AG04450 (cell line): ENCODE data around the gene TTLL11. TPM values are rescaled to one million over a fixed set of nuclear protein-coding genes. Genes with fewer than 3 reads are reported as not detected.

Experiments
- CTCF ChIA-PET: fragments of 300-600, 350-600 bp; formaldehyde crosslinking; extraction: SDS; loops from one replicate; lab custom pipeline; 2022; ENCODE audit warnings: antibody characterized with exemption, inconsistent platforms; lab: Charles Lee
- POLR2A ChIA-PET: fragments of 350-600 bp; formaldehyde crosslinking; extraction: SDS; loops from one replicate; lab custom pipeline; 2021; ENCODE audit warnings: antibody characterized with exemption, inconsistent platforms; lab: Yijun Ruan, JAX
- DNase-seq: peaks from one replicate; pipeline ENCODE4 v3.0.0-alpha.2; 2011; ENCODE audit warnings: low read depth, low spot score
- H3K27ac ChIP-seq: one replicate; pipeline ENCODE4 v1.5.1; 2012; ENCODE audit warnings: low read depth, low read length, control low read depth
- H3K27me3 ChIP-seq: one replicate; pipeline ENCODE4 v1.6.0; 2012; ENCODE audit warnings: low read length; ENCODE audit not compliant: control insufficient read depth, insufficient read depth
- H3K4me3 ChIP-seq: 2 replicates; pipeline ENCODE4 v1.5.1; 2011; ENCODE audit warnings: mild to moderate bottlenecking, low read depth, low read length, control low read depth
- H3K9me3 ChIP-seq: 2 replicates; pipeline ENCODE4 v1.5.1; 2012; ENCODE audit warnings: low read length; ENCODE audit not compliant: control insufficient read depth, insufficient read depth
- polyA plus RNA-seq: library from polyadenylated mRNA; depleted of rRNA; stranded (reverse); fragments of >200 nt; gene quantifications from 2 replicates; pipeline ENCODE4 v1.2.3, GENCODE V29; 2011
- TF ChIP-seq, protein P1 (sequence below): IDR thresholded peaks from 2 replicates; pipeline ENCODE4 v1.5.1; 2011; ENCODE audit warnings: low read depth, low read length, control low read depth, inconsistent platforms

The TTLL11 gene
- polyA plus RNA-seq, 1 experiment, result 4.6 TPM

DNA sequence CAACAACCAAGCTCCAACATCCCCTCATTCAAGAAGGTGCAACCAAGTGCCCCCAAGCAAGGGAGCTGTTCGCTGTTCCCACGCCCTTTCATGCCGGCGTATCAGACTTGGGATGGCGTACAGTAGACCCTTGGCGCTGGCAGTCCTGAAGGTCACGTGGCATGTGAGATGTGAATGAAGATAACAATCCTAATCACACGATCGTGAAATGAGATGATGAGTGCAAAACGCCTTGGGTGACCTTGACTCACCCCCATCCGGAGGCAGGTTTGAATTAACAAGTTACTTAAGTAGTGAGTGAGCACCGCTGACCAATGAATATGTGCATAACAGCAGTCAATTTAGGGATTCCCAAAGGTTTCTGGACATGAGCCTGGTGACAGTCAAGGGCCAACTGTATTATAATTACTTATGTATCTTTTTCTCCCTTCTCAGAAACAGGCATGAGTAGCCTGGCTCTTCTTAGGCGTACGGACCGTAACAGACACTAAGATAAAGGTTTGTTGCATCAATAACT is 150.2 kb downstream of the TTLL11 start:
- Histone ChIP-seq H3K4me3 (no peak overlapping the region), H3K9me3 (no peaks in the 10 kb centered on the region), H3K27me3 (peaks cover 2% of the 10 kb centered on the region), H3K27ac (no peak overlapping the region)
- ChIA-PET POLR2A (no interaction called here), CTCF (no interaction called here)
- no peak for DNase-seq
- TF ChIP-seq, protein P1, sequence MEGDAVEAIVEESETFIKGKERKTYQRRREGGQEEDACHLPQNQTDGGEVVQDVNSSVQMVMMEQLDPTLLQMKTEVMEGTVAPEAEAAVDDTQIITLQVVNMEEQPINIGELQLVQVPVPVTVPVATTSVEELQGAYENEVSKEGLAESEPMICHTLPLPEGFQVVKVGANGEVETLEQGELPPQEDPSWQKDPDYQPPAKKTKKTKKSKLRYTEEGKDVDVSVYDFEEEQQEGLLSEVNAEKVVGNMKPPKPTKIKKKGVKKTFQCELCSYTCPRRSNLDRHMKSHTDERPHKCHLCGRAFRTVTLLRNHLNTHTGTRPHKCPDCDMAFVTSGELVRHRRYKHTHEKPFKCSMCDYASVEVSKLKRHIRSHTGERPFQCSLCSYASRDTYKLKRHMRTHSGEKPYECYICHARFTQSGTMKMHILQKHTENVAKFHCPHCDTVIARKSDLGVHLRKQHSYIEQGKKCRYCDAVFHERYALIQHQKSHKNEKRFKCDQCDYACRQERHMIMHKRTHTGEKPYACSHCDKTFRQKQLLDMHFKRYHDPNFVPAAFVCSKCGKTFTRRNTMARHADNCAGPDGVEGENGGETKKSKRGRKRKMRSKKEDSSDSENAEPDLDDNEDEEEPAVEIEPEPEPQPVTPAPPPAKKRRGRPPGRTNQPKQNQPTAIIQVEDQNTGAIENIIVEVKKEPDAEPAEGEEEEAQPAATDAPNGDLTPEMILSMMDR, result no peak

DNA sequence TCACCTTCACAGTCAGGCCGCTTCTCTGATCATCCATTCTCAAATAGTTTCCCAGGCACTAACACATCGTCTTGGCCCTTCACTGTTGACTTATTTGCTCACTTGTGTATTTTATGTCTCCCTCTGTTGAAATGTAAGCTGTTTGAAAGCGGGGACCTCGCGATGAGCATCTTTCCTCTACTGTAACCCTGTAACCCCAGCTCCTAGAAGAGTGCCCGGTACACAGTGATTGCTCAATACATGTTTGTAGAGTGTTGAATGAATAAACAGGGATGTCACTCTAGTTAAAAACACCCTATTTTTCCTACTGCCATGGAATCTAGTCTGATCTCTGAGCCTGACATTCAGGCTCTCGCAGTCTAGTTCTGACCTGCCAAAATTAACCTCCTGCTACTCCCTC is 150.8 kb downstream of the TTLL11 start:
- TF ChIP-seq, protein P1, result no peak
- POLR2A ChIA-PET, result interaction anchor here (0.7 kb wide), 1 partner anchor 397 kb away, joined by 6 read pairs; no protein-coding TSS in a partner anchor
- Histone ChIP-seq H3K27me3 (peaks cover 2% of the 10 kb centered on the region), H3K27ac (no peak overlapping the region), H3K9me3 (no peaks in the 10 kb centered on the region), H3K4me3 (no peak overlapping the region)
- DNase-seq, result no peak
- CTCF ChIA-PET, result no interaction called here

DNA sequence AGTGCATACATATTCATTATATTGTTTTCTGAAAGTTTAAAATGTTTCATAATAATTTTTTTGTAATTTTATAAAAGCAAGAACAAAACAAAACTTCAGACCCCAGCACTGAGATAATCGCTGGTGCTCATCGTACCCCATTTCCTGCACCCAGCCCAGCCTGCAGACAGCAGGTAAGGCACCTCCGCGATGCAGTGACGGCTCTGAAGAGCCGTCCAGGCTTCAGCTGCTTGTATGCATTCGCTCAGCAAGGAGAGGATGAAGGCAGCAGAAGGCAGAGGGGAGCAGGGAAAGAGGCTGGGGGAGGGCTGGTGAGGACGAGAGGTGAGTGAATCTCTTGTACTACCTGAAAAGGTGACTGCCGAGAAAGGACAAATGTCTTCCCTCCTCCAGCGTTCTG is 153.5 kb downstream of the TTLL11 start:
- no peak for DNase-seq
- ChIA-PET POLR2A (no interaction called here), CTCF (no interaction called here)

DNA sequence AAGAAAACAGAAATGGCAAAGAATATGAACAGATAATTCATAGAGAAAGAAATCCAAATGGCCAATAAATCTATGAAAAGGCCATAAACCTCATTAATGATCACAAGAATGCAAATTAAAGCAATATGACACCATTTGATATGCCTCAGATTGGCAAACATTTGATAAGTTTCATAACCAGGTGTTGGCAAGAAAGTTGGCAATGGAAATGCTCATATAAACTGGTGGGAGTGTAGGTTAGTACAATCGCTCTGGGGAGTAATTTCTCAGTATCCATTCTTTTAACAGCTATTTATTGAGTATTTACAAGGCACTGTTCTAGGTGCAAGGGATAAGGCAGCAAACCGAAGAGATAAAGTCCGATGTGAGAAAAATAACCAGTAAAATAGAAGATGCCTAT is 154.5 kb downstream of the TTLL11 start:
- Histone ChIP-seq H3K27me3 (peaks cover 2% of the 10 kb centered on the region), H3K27ac (no peak overlapping the region), H3K4me3 (no peak overlapping the region), H3K9me3 (no peaks in the 10 kb centered on the region)
- ChIA-PET POLR2A (no interaction called here), CTCF (no interaction called here)
- TF ChIP-seq, protein P1, result no peak
- DNase-seq, result no peak

More for the DNA sequence above, 153.5 kb downstream of the TTLL11 start:
- H3K9me3 ChIP-seq, result no peaks in the 10 kb centered on the region
- TF ChIP-seq, protein P1, result no peak
- no peak overlapping the region for H3K27ac ChIP-seq
- no peak overlapping the region for H3K4me3 ChIP-seq
- H3K27me3 ChIP-seq, result peaks cover 2% of the 10 kb centered on the region

DNA sequence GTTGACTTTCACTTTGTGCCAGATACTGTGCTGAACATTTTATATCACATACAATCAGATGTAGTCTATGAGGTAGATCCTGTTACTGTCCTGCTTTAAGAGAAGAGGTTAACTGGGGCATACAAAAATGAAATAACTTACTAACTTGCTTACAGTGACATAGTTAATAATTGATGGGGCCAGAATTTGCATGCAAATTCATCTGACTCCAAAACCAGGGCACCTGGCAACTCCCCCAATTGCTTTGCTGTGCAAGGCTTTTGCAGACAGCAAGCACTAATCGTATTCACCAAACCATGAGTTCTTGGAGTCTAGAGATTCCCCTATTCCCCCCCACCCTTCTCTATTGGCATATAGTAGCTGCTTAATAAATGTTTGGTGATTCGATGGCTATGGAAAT is 155.9 kb downstream of the TTLL11 start:
- TF ChIP-seq, protein P1, result no peak
- Histone ChIP-seq H3K4me3 (no peak overlapping the region), H3K27me3 (peaks cover 2% of the 10 kb centered on the region), H3K9me3 (no peaks in the 10 kb centered on the region), H3K27ac (no peak overlapping the region)
- ChIA-PET CTCF (interaction anchor here (1.1 kb wide), 1 partner anchor 391 kb away, joined by 3 read pairs; no protein-coding TSS in a partner anchor), POLR2A (no interaction called here)
- DNase-seq, result no peak
